ENCODE measurements around the gene TBC1D10B. TPM values are rescaled to one million over a fixed set of nuclear protein-coding genes. Genes with fewer than 3 reads are reported as not detected.

Gene TBC1D10B
- polyA plus RNA-seq, 4 donors, result 30.9 to 39.2 (median 34.3) TPM

DNA sequence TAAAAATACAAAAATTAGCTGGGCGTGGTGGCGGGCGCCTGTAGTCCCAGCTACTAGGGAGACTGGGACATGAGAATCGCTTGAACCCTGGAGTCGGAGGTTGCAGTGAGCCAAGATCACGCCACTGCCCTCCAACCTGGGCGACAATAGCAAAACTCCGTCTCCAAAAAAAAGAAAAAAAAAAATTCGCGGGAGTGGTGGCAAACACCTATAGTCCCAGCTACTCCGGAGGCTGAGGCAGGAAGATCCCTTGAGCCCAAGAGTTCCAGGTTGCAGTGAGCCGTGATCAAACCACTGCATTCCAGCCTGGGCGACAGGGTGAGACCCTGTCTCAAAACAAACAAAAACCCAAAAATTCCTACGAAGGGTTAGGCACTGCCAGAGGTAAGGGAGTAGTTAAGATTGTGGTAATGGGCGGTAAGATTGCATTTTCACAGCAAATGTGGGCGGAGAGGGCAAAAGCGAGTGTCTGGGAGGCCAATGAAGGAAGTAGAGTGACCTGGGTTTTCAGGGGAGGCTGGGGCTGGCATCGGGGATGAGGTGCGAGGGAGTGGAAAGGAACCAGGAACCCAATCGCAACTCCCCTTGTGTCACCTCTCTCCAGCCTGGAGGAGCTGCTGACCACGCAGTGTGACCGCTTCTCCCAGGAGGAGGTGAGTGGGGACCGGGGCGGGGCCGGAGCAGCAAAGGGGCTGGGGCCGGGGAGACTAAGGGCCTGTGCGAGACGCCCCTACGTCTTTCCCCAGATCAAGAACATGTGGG, 6.9 kb upstream of the TBC1D10B start:
- no peak for DNase-seq (ENCODE audit: low read depth in 4 of 4, low spot score in 3 of 4)

DNA sequence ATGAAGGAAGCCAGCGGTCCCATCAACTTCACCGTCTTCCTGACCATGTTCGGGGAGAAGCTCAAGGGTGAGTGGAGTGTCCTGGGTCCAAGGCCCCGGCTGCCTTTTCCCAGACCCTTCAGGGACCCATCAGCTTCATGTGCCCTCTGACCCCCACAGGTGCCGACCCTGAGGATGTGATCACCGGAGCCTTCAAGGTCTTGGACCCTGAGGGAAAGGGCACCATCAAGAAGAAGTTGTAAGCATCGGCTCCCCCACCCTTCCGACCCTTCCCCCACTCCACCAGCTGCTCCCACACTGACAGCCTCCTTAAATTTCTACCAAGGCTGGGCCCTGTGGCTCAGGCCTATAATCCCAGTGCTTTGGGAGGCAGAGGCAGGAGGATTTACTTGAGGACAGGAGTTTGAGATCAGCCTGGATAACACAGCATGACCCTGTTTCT, 6.2 kb upstream of the TBC1D10B start:
- no peak for DNase-seq (ENCODE audit: low read depth in 4 of 4, low spot score in 3 of 4)

DNA sequence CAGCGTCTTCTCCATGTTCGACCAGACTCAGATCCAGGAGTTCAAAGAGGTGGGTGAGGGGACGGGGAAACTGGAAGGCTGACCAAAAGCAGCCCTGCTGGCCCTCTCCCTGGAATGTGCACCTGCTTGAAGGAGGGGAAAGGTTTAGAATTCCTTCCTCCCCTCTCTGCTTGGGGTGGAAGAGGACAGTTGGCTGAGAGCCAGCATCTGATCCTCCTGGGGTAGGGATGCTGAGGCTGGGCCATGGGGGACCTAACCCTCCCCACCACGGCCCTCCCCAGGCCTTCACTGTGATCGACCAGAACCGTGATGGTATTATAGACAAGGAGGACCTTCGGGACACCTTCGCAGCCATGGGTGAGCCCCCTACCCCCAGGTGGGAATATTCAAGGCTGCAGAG, 5.6 kb upstream of the TBC1D10B start:
- DNase-seq (ENCODE audit: low read depth in 4 of 4, low spot score in 3 of 4), result no peak

DNA sequence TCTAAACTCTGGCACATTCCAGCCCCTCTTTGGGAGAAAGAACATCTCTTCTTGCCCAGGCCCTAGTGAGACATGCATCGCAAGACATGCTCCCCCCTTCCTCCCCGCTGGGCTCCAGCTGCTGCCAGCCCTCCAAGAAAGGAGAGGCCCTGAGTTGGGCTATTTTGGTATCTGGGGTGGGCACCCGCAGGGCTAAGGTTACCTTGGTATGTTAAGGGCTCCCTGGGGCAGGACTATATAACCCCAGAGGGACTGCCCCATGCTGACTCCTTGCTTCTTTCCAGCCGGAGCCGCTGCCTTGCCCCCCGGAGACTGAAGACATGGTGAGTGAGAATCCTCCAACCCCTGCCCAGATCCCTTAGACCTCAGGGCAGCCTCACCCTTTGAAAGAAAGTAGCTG, 4.2 kb upstream of the TBC1D10B start, which contains the start of gene MYL11:
TSS of gene MYL11 (plus strand) at position 265 of the 400 bp plus-strand sequence. CDS start at position 321, 56 bp downstream.
- no peak for DNase-seq (ENCODE audit: low read depth in 4 of 4, low spot score in 3 of 4)

DNA sequence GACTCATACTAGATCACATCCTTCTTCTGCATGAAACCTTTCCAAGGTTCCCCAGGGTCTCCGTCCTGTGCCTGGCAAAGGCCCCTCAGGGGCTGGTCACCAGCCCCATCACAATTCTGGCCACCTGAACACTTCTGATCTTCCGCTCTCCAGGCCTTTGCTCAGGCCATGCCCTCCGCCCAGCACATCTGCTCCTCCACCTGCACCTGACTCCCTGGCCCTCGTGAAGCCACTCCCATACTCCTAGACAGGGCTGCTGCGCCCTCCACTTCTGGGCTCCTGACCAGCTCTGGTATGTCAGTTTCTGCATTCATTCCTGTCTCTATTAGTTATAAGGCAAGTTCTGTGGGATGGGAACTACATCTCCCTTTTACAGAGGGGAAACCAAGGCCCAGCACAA, 2.4 kb upstream of the TBC1D10B start:
- DNase-seq (ENCODE audit: low read depth in 4 of 4, low spot score in 3 of 4), result no peak

DNA sequence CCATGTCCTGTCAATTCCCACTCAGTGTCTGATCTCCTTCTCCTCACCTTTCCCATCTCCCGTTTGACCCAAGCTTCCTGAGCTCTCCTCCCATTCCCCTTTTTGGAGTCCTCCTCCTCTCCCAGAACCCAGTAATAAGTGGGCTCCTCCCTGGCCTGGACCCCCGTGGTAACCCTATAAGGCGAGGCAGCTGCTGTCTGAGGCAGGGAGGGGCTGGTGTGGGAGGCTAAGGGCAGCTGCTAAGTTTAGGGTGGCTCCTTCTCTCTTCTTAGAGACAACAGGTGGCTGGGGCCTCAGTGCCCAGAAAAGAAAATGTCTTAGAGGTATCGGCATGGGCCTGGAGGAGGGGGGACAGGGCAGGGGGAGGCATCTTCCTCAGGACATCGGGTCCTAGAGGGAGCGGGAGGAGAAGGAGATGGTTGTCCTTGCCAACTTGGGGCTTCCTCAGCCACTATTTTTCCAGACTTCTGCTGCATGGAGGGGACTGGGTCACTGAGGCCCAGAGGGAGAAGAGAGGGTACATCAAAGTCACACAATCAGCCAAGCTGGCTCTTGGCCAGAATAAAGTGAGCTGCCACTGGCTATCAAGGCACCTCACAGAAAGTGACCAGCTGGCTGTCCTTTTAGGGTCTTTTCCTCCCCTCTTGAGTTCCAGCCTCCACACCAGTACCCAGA, 1.9 kb upstream of the TBC1D10B start:
- DNase-seq (ENCODE audit: low read depth in 4 of 4, low spot score in 3 of 4), result no peak

DNA sequence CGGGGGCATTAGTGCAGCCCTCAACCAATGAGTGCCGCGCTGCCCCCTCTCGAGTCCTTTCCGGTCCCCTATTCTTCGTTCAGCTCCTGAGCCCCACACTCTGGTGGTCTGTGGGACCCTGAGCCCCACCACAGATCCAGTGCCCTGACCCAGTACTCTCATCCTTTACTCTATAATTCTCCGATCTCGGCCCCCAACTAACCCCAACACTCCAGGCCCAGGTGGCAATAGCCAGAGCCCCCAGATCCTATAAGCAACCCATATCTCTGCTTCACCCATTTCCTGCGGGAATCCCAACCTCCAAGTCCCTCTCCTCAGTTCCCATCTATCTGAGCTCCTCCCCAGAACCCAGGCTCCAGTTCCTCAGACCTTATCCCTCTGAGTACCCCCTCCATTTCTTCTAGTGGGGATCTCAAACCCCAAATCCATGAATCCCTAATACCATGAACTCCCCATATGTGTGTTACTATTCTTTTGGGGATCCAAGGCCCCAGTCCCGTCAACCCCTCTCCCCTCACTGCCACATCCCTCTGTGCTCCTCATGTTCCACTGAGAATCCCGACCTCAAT, 1.0 kb upstream of the TBC1D10B start:
- DNase-seq (ENCODE audit: low read depth in 4 of 4, low spot score in 3 of 4), result no peak

DNA sequence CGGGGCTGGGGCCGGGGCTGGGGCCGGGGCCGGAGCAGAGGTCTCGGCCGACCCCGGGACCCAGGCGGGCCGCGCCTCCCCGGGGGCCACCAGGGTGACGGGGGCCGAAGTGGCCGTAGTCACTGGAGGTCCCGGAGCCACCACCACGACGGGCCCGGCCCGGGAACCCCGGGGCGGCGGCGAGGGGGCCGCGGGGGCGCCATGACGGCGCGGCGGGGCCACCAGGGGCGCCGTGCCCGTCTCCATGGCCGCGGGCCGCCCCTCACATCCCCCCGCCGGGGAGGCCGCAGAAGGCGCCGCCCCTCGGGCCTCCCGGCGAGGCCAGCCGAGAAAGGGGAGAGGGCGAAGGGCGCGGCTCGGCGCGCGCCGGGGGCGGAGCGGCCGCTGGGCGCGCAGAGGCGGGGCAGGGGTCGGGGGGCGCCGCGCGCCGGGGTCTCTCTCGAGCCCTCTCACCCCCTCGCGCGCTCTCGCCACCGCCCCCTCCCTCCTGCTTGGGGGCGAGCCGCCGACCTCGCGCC, 297 bp downstream of the TBC1D10B start:
- DNase-seq (ENCODE audit: low read depth in 4 of 4, low spot score in 3 of 4), result peak in 1 of 4 donors; percentile 46

DNA sequence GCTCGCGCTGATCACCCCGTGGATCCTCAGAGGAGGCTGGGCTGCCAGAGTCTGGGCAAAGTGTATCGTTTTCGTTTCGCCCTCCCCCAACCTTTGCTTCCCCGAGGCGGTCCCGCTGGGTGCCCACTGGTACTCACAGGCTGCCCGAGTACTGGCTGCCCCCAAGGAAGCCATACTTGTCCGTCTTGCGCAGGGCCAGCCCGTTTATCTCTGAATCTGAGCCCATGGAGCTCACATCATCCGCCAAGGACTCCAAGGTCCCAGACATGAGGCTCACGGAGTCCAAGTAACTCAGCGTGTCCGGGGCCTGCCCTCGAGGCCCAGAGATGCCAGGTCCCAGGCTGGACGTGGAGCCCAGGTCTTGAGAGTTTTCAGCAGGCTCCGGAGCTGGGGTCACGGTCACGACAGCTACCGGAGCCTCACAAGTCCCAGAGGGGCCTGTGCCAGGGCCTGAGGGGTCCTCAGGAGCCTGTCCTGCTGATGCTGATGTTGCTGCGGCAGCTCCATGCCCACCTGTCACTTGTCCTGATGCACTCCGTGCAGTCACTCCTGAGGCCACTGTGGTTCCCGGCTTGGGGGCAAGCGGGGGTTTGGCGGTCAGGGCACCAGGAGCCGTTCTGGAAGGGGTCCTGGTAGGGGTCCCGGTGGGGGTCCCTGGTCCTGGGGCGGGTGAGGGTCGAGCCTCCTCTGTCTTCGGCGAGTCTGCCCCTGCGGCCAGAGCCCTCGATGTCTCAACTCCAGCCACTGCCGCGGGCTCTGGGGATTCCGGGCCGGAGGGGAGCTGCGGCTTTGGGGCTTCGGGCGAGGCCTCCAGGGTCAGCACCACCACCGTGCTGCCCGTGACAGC, 980 bp downstream of the TBC1D10B start:
- DNase-seq (ENCODE audit: low read depth in 4 of 4, low spot score in 3 of 4), result no peak

DNA sequence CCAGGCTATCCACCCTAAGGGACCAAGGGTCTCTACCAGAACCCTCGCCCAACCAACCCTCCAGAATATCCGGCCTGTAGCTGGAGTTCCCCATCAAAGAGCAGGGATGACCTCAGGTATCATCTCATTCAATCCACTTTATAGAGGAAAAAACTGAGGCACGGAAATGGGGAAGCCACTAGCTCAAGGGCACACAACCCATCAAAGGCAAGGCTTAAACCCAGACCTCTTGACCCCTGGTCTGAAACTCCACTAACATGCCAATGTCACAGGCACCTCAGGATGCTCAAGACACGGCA, 1.6 kb downstream of the TBC1D10B start:
- DNase-seq (ENCODE audit: low read depth in 4 of 4, low spot score in 3 of 4), result no peak

DNA sequence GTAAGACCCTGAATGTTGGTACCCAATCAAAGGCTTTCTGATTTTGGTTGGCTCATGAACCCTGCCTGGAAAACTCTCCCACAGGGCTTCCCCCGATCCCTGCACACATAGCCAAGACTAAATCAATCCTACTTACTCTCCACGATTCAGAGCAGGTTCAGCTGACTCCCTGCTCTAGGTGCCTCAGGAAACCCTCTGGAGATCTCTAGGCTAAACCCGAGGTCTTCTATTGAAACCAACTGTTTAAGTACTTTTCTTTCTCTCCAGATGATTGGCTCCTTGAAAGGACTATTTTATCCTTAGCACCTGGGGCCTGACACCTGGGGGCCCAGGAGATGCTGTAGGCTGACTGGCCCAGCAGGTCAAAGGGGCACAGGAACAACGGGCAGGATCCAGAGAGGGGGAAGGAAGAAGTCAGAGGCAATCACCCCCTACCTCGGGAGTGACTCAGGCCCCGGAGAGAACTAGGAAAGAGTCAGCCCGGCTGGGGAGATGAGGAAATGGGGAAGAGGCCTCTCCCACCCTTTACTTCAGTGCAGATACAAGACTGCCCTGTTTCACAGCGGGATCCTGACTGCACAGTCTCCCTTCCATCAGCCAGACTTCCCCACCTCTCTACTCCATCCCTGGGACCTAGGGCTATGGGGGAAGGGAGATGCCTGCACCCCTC, 2.0 kb downstream of the TBC1D10B start:
- no peak for DNase-seq (ENCODE audit: low read depth in 4 of 4, low spot score in 3 of 4)

DNA sequence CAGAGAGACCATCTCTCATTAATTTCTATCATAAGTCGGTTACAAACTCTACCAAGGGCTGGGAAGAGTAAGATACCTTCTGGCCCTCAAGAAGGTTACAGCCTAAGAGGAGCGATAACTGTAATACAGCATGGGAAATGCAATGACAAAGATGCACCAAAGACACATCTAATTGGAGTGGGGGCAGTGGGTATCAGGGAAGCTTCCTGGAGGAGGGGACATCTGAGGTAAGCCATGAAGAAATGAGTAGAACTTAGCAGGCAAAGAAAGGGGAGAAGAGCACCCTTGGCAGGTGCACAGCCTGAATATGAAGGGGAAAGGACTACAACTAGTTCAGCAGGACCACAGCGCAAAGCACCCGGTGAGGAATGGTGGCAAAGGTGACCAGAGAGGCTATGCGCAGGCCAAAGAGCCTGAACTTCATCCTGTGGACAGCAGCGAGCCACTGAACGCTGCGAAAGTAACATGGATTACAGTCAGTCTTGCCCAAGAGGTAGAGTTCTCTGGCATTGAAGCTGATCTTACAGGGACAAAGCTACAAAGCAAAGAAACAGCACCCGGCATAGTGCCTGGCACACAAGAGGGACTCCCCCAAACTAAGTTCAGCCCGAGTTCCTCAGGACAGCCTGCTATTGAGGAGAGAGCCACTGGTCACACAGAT, 2.8 kb downstream of the TBC1D10B start:
- no peak for DNase-seq (ENCODE audit: low read depth in 4 of 4, low spot score in 3 of 4)

DNA sequence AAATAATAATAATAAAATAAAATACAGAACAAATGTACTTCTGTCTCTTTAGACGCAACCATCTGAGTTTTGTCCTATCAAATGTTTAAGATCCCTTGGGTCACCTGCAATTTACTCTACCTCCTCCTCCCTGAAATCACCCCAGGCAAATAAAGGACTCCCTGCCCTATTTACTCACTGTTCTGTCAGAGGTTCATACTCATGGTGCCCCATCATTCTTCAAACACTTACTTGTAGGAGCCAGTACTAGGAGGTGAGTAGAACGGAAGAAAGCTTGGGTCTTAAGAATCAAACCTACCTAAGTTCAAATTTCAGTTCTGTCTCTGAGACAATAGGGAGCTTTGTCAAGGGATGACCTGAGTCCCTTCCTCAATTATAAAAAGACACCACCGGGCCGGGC, 3.8 kb downstream of the TBC1D10B start:
- DNase-seq (ENCODE audit: low read depth in 4 of 4, low spot score in 3 of 4), result no peak

DNA sequence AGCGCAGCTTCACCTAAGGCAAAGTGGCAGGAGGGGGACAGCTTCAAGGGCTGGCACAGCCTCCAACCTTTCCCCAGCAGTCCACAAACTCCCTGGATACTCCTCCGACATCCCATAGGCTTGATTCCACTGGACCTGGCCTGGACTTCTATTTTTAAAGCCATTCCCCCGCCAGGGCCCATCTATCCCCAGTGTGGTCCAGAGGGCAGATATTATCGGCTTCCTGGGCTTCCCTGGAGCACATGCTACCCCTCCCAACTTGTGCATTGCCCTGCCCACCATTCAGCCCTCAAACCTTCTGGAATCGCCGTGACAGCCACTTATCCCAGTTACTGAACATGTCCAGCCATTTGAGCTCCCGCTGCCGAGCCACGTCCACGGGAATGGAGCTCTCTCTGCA, 5.1 kb downstream of the TBC1D10B start:
- DNase-seq (ENCODE audit: low read depth in 4 of 4, low spot score in 3 of 4), result no peak

DNA sequence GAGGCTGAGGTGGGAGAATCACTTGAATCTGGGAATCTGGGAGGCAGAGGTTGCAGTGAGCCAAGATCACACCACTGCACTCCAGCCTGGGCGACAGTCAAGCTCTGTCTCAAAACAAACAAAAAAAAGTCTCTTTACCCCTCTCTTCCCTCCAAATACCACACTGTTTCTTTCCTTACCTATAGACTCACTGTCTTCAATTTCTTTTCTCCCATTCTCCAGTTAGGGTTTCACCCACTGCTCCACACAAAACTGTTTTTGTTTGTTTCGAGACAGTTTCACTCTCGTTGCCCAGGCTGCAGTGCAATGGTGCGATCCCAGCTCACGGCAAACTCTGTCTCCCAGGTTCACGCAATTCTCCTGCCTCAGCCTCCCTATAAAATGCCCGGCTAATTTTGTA, 9.1 kb downstream of the TBC1D10B start:
- DNase-seq (ENCODE audit: low read depth in 4 of 4, low spot score in 3 of 4), result no peak

DNA sequence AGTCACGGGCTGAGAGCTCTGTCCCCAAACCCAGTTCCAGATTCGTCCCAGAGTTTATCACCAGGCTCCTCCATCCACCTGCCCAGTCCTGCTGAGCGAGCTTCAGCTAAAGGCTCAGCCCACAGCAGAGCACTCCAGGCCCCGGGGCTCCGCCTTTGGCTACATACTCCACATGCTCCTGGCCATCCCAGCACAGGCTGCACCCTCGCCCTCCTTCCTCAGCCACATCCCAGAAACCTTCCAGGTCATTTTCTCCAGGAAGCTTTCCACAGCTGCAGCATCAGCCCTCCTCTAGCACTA, 10.5 kb downstream of the TBC1D10B start:
- no peak for DNase-seq (ENCODE audit: low read depth in 4 of 4, low spot score in 3 of 4)

DNA sequence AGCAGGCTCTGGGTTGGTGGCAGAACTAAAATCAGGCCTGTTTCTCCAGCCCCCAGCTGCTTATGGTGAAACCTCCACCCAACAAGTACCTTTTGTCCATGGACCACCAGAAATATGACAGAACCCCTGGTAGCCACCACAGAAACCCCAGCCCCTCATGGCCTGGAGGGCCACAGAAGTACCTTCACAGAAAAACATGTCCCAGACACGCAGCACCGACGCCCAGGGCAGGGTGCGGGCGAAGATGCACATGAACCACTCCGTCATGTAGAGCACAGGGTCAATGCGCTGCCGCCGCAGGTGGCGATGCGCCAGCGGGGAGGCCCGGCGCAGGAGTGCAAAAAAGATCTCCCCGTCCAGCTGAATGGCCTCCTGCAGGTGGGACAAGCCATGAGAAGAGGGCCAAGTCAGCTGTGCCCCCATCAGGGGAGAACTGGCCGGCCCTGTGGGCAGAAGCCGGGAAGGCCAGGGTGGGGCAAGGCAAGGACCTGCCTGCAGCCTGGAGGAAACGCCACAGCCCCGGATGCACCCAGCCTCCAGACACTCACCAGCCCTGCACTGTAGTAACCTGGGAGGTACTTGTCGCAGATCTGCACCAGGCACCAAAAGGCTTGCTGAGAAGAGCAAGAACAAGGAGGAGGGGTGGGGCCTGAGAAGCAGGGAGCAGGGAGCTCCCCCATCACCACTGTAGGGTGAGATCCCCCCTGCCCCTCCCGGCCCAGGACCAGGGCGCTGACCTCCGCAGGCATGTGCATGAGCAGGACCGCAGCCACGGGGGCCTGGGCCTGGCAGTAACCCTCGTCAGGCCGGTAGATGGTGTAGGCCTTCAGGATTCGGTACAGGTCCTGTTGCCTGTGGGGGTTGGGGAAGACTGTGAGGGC, 11.1 kb downstream of the TBC1D10B start:
- no peak for DNase-seq (ENCODE audit: low read depth in 4 of 4, low spot score in 3 of 4)

DNA sequence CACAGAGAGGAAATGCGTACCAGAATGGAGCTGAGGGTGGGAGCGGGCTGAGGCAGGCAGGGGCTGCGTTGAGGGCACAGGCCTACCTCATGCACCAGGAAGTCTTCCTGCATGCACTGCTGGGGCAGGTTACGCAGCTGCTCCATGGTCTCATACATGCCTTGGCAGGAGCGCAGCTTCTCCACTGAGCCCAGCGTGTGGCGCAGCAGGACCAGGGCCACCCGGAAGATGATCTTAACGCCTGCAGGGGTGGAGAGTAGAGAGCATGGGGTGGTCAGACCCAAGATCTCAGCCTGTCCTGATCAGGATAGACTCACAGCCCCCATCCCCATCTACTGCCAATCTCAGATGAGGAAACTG, 11.7 kb downstream of the TBC1D10B start:
- DNase-seq (ENCODE audit: low read depth in 4 of 4, low spot score in 3 of 4), result no peak
